CD4-positive, alpha-beta T cell treated with Interleukin-21 for 1 hour (primary cell): Measurements from ENCODE around the gene DRICH1.
"Not testable (repeated sequence)": the region's sequence is repeated elsewhere in the genome, so short reads cannot be mapped to it uniquely, and the experiment has no call there.

Experiments
- DNase-seq: peaks from one replicate; pipeline ENCODE4 v3.0.0-alpha.2; 2020

Gene DRICH1

DNA sequence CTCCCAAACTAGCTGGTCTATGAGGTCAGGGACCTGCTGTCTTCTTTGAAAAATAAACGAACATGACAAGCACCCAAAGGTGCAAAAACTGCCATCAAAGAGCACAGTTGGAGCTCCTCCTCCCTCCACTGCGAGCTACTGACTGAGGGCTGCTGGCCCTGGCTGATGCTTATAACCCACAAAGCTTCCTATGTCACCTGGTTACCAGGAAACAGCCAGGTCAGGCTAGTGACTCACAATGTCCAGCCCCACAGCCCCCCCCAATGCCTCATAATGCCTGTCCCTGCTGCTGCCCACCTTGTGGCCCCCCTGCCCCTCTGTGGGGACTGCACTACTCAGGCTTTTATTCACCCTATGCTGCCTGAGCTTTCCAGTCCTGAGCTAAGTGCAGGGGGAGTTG is at the start of gene DRICH1:
TSS of gene DRICH1 (minus strand) at position 144 of the 400 bp plus-strand sequence. CDS start 298 bp downstream, outside the sequence.
- DNase-seq: no peak

GRCh38 chr22:23681026-23681809 is 49.1 kb upstream of the DRICH1 start:
- DNase-seq: no peak

DNA sequence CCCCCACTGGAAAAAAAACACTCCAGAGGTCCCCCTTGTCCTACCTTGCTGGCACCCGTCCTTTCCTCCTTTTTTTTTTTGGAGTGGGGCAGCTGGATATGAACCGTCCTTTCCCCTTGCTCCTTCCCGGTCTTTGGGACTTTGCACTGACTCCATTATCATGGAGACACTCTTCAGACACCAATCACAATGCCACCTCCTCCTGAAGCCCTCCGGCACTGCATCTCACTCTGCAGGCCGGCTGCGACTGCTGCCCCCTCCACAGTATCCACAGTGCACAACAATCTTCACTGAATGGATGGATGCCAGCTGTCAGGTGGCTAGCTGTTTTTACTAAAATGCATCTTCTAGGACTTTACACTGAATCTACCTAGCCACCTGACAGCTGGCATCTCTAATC is 46.0 kb upstream of the DRICH1 start:
- no peak for DNase-seq

- no peak for DNase-seq
These were observed 45.5 kb upstream of the DRICH1 start for GRCh38 chr22:23677701-23677995.

- DNase-seq: not testable (repeated sequence)
These were observed 45.0 kb upstream of the DRICH1 start for GRCh38 chr22:23676841-23677700.

DNA sequence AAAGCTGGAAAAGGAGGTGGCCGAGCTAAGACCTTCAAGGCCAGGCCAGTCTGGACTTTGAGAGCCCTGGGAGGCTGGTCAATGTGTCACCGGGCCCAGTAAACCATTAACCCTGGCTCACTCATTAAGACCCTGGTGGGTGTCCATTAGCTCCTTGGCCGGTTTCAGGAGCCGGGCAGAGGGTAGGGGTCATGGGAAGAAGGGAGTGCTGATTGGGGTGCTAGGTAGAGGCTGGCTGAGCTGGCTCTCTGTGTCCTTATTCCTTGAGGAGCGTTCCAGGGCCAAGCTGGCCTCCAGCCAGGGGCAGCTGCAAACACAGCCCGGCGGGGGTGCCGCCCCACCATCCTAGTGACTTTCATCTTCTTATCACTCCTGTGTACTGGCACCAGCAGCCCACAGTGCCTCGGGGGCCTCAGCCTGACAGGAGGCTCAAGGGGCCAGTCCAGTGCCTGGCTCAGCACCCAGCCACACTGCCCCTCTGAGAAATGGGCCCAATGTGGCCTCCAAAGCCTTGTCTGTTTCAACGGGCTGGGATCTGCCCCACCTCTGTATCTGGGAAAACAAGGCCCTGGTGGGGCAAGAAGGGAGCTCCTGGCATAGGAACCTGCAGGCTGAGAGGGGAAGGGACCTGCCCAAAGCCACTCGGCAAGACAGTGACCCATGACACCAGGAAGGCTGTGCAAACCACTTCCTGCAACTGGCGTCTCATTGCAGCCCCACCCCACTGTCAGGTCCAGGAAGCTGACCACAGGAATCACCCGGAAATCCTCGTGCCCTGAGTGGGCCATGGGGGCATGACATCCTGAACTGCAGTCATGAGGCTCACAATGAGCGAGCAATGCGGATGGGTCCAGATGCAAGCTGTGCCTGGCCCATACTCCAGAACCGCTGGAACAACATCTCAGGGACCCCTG is 43.6 kb upstream of the DRICH1 start:
- peak; percentile 17 for DNase-seq

- DNase-seq: not testable (repeated sequence)
These were observed 42.9 kb upstream of the DRICH1 start for GRCh38 chr22:23674886-23675501.

DNA sequence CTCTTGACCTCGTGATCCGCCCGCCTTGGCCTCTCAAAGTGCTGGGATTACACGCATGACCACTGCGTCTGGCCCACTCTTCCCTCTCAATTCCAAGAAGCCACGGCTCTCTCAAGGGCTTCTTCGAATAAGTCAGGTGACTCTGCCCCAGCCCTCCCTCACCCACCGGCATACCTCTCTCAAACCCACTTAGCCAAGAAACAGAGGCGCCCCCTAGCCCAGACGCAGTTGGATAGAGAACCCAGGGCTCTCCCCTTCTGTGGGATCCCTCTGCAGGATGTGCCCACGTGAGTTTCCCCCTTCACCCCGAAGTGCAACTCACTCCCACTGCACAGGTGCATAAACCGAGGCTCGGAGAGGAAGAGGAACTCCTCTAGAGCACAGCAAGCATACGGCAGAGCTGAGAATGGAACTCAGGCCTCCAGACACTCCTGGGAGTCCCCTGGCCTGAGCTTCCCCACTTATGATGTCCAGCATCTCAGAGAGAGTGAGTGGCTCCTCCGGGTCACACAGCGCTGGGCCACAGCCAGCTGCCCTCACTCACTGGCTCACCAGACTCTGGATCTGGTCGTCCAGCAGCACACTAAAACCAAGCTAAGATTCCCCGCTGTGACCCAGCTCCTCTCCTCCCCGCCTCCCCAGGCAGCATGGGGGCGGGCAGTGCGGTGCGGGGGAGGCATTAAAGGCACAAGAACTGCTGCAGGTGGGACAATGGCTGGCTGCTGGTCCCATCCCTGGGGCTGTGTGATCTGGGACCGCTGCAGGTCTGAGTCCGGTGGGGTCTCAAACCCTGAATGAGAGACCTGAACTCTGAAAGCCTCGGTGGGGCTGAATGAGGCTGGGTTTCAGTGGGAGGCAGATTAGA is 41.9 kb upstream of the DRICH1 start:
- no peak for DNase-seq

DNA sequence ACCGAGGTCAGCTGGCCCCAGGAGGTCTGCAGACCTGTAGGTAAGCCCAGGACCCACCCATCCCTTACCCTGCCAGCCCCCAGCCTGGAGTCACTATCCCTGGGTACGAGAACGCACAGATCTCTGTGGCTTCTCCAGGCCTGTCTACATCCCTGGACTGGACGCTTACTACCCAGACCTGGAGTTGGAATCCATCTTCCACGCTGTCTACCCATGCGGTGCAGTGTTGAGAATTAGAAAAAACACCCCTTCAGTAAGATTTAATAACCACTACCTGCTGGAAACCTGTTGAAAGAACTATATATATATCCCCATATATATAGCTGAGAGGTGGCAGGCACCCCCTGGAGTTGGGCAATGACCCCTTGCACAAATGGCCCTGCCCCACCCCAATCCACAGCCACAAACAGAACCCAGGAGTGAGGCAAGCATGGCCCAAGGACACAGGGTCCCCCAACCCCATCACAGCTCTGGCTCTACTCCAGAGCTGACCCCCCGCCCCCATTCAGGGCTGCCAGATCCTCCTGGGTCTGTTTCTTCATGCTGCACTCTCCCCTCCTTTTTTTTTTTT is 41.0 kb upstream of the DRICH1 start:
- DNase-seq: no peak

- not testable (repeated sequence) for DNase-seq
These were observed 40.4 kb upstream of the DRICH1 start for GRCh38 chr22:23672307-23673049.

DNA sequence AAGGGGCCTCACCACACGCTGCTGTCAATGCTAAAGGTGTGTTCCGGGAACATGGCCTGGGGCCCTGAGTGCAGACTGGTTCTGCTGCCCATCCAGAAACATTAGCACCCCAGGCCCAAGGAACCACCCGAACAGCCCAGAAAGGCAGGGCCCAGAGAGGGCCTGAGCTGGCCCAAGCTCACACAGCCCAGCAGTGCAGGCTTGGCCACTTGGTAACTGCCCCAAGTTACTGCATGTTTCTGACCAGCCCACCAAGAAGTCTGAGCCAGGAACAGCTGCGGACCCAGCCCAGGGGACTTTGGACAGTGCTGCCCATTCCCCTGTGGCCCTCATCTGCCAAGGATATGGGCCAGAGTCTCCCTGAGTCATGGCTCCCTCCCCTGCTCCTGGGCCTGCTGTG is 39.3 kb upstream of the DRICH1 start:
- not testable (repeated sequence) for DNase-seq

DNA sequence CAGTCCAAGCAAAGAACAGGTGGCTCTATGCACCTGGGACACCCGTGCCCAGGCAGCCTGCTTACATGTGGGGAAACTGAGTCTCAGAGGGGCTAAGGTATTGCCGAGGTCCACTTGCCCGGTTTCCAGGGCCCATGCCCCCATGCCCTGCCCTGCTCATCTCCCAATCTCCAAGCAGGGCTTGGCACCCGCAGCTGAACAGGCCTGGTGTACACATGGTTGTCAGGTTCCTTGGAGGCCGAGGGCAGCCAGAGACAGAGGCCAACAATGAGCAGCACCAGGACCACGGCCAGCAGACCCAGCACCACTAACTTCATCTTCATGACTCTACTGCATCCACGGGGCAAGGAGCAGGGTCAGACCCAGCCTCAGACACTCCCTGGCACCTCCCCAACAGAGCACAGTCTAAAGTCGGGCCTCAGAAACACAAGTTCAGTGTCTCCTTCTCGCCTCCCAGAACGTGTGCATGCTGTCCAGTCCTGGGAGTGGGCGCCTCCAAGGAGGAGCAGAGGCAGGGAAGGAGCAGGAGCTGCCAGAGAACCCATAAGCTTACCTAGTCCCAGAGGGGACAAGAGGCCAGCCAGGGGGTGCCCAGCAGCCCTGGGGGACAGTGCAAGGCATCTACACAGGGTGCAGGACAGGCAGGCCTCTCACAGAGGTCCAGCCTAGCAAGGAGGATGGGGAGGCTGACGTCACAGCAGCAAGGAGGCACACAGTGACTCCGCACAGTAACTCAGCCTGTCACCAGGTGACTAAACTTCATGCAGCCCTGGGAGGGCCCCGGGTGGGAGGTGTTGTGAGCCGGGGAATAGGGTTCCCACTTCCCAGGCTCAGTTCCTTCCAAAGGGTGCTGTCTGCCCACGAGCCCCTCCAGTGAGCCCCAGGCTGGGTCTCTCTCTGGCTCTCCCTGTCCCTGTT is 38.5 kb upstream of the DRICH1 start:
- DNase-seq: no peak

- not testable (repeated sequence) for DNase-seq
These were observed 28.3 kb upstream of the DRICH1 start for GRCh38 chr22:23660381-23660780.

GRCh38 chr22:23657727-23658126 is 25.6 kb upstream of the DRICH1 start:
- DNase-seq: no peak

- no peak for DNase-seq
These were observed 23.9 kb upstream of the DRICH1 start for GRCh38 chr22:23655891-23656475.

GRCh38 chr22:23652711-23653110 is 20.6 kb upstream of the DRICH1 start:
- no peak for DNase-seq

GRCh38 chr22:23652286-23652685 is 20.2 kb upstream of the DRICH1 start:
- no peak for DNase-seq

DNA sequence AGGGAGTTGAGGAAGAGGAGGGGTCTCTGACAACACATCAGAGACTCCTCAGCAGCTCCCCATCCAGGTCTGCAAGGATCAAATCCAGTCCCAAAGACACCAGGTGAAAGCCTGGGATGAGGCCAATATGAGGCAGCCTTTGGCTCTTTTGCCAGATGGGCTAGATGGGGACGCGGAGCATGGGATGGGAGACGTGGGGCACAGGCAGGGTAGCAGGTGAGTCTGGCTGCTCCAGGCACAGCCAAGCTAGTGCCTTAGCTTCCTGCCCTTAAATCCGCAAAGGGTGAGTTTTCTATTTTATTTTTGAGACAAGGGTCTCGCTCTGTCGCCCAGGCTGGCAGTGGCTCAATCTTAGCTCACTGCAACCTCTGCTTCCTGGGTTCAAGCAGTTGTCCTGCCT is 19.6 kb upstream of the DRICH1 start:
- no peak for DNase-seq

DNA sequence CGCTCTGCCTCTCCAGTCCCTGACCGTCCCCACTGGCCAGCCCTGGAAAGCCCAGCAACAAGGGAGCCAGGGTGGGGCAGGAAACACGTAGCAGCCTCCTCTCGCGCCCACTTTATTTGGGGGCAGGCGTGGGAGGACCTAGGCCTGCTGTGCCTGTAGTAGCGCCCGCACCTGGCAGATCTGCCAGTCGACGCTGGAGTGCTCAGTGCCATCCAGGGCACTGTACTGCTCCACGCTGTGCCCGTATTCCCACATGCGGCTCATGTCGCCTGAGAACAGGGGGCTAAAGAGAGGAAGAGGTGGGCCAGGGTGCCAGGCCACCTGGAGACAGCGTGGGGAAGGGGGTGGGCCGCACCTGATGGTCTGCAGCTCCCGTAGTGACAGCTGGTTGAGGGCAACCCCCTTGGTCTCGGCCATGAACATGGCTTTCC is 17.0 kb upstream of the DRICH1 start:
- DNase-seq: no peak
